ENCODE data around the gene AQP12B. TPM values are rescaled to one million over a fixed set of nuclear protein-coding genes. Genes with fewer than 3 reads are reported as not detected.

The AQP12B gene
- total and polyA plus RNA-seq, 2 experiments from 2014 or later, result not detected

DNA sequence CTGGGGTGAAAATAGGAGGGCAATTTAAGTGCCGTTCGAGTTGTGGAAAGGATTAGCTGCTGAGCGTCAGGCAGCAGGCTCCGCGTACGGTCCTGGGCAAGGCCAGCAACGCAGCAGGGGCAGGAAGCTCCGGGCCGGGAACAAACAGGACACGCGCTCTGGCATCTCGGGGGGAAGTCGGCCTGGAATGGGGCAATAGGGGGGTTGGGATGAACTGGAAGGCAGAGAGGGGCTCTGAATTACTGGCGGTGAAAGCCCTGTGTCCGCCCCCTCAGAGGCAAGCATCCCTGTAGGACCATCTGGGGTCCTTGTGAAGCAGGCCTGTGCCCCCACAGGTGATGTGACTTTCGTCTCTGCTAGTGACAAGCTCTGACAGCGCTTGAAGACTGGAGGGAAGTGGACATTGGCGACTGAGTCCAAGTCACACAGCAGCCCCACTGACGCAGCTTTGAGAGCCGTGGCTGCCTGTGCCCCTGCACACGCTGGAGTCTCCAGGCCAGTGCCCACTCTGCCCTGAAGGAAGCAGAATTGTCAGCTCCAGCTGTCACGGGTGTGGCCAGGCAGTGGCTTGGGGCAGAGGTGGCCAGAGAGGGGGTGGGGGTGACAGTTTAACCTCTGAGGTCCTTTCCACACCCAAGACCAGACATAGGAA is 35.1 kb downstream of the AQP12B start:
- H3K27me3 ChIP-seq (replicated peaks; ENCODE audit: insufficient read depth), result peaks cover 44% of the 10 kb centered on the region
- H3K9ac ChIP-seq, result no peak overlapping the region
- H3K4me1 ChIP-seq (ENCODE audit: insufficient read depth), result no peaks in the 10 kb centered on the region
- in situ Hi-C loops (cut with MboI), result no loop called here
- H3K79me2 ChIP-seq (ENCODE audit: insufficient read depth), result no peaks in the 10 kb centered on the region
- no peak overlapping the region for H3K27ac ChIP-seq
- H3K36me3 ChIP-seq (ENCODE audit: low read depth), result no peaks in the 10 kb centered on the region
- no peak overlapping the region for H2AFZ ChIP-seq
- TF ChIP-seq EZH2phosphoT487 (IDR thresholded peaks at IDR 0.05; ENCODE audit: insufficient read depth, low read depth), result no peak
- no peak for TF ChIP-seq EZH2 (IDR thresholded peaks at IDR 0.05; ENCODE audit: insufficient read depth, poor library complexity, severe bottlenecking)
- H3F3A ChIP-seq (ENCODE audit: insufficient read depth), result no peaks in the 10 kb centered on the region
- no peak for DNase-seq
- no peaks in the 10 kb centered on the region for H4K20me1 ChIP-seq (ENCODE audit: insufficient read depth)
- H3K9me3 ChIP-seq (ENCODE audit: low read depth), result no peaks in the 10 kb centered on the region
- H3K4me2 ChIP-seq (ENCODE audit: unreplicated experiment), result no peak overlapping the region
- no peak overlapping the region for H3K4me3 ChIP-seq
- H3K9me2 ChIP-seq (ENCODE audit: insufficient read depth), result no peaks in the 10 kb centered on the region
- 45 to 55% methylated on average over 22 of the region's 22 CpGs for WGBS, 2 experiments (ENCODE audit: low coverage in 1 of 2, low lambda C conversion rate in 2 of 2, missing lambda C conversion rate in 2 of 2)

DNA sequence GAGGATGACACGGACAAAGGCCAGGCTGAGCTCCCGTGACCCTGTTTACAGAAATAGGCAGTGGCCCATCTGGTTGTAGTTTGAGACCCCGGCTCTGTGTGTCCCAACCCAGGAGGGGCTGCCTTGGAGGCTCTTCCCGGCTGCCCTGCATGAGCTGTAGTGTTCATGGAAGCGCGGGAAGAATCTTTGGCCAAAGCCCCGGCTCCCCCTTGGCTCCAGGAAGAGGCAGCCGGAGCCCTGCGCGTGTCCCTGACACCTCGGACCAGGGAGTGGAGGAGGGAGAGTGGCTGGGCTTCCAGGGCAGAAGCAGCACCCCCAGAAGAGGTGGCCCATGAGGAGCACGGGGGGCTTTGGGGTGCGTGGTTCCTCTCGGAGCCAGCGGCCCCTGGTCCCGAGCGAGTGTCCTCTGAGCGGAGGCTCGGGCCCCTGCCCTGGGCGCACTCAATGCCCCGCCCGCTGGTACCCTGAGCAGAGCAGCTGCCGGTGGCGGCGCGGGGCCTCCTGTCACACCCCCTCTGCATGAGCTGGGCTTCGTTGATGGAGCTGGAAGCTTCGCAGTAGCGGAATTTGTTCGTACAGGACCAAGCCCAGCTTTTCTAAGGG is 35.7 kb downstream of the AQP12B start:
- H3K4me1 ChIP-seq (ENCODE audit: insufficient read depth), result no peaks in the 10 kb centered on the region
- no peaks in the 10 kb centered on the region for H3K9me2 ChIP-seq (ENCODE audit: insufficient read depth)
- 64 to 72% methylated on average over 28 to 30 of the region's 30 CpGs for WGBS, 2 experiments (ENCODE audit: low coverage in 1 of 2, low lambda C conversion rate in 2 of 2, missing lambda C conversion rate in 2 of 2)
- no peak for DNase-seq
- no peak overlapping the region for H2AFZ ChIP-seq
- no peaks in the 10 kb centered on the region for H3K36me3 ChIP-seq (ENCODE audit: low read depth)
- H3K27ac ChIP-seq, result no peak overlapping the region
- no peak overlapping the region for H3K4me2 ChIP-seq (ENCODE audit: unreplicated experiment)
- TF ChIP-seq EZH2phosphoT487 (IDR thresholded peaks at IDR 0.05; ENCODE audit: insufficient read depth, low read depth) (no peak), EZH2 (IDR thresholded peaks at IDR 0.05; ENCODE audit: insufficient read depth, poor library complexity, severe bottlenecking) (no peak)
- H3K4me3 ChIP-seq, result no peak overlapping the region
- H4K20me1 ChIP-seq (ENCODE audit: insufficient read depth), result no peaks in the 10 kb centered on the region
- no peaks in the 10 kb centered on the region for H3K79me2 ChIP-seq (ENCODE audit: insufficient read depth)
- peaks cover 38% of the 10 kb centered on the region for H3K27me3 ChIP-seq (replicated peaks; ENCODE audit: insufficient read depth)
- no peaks in the 10 kb centered on the region for H3K9me3 ChIP-seq (ENCODE audit: low read depth)
- in situ Hi-C loops (cut with MboI), result no loop called here
- no peak overlapping the region for H3K9ac ChIP-seq
- no peaks in the 10 kb centered on the region for H3F3A ChIP-seq (ENCODE audit: insufficient read depth)

DNA sequence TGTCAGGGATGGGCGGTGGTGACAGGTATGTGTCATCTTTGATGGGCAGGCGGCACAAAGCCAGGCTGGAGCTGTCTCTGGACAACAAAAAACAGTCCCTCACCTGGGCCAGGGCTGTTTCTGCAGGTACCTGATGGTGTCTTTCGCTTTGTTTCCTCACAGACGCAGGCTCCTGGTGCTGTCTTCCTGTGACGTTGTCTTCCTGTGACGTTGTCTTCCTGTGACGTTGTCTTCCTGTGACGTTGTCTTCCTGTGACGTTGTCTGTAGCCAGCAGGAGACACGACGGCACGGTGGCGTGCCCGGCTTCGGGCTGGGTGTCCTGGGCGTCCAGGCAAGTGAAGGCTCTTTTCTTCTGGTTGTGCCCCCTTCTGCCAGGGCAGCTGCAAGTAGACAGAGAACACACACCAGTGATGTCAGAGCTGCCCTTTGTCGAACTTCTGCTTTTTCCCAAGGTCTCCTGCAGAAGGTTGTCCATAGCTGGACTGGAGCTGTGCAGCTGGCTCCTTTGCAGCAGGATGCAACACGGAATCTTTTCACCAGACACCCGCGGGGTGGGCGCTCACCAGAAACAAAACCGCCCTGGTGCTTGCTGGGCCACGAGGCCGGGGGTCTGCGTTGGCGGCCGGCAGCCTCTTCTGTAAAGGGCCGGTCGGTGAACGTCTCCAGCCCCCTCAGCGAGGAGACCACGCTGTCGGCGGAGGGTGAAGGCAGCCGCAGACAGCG is 36.3 kb downstream of the AQP12B start:
- in situ Hi-C loops (cut with MboI), result no loop called here
- no peak overlapping the region for H3K4me2 ChIP-seq (ENCODE audit: unreplicated experiment)
- no peaks in the 10 kb centered on the region for H4K20me1 ChIP-seq (ENCODE audit: insufficient read depth)
- WGBS, 2 experiments (ENCODE audit: low coverage in 1 of 2, low lambda C conversion rate in 2 of 2, missing lambda C conversion rate in 2 of 2), result 56 to 59% methylated on average over 32 to 34 of the region's 36 CpGs
- no peak for TF ChIP-seq EZH2 (IDR thresholded peaks at IDR 0.05; ENCODE audit: insufficient read depth, poor library complexity, severe bottlenecking)
- H3K9me2 ChIP-seq (ENCODE audit: insufficient read depth), result no peaks in the 10 kb centered on the region
- no peaks in the 10 kb centered on the region for H3K79me2 ChIP-seq (ENCODE audit: insufficient read depth)
- no peak overlapping the region for H2AFZ ChIP-seq
- H3F3A ChIP-seq (ENCODE audit: insufficient read depth), result no peaks in the 10 kb centered on the region
- no peaks in the 10 kb centered on the region for H3K36me3 ChIP-seq (ENCODE audit: low read depth)
- no peak overlapping the region for H3K27ac ChIP-seq
- H3K4me1 ChIP-seq (ENCODE audit: insufficient read depth), result no peaks in the 10 kb centered on the region
- no peak overlapping the region for H3K9ac ChIP-seq
- H3K9me3 ChIP-seq (ENCODE audit: low read depth), result no peaks in the 10 kb centered on the region
- no peak overlapping the region for H3K4me3 ChIP-seq
- no peak for DNase-seq
- H3K27me3 ChIP-seq (replicated peaks; ENCODE audit: insufficient read depth), result peaks cover 32% of the 10 kb centered on the region

DNA sequence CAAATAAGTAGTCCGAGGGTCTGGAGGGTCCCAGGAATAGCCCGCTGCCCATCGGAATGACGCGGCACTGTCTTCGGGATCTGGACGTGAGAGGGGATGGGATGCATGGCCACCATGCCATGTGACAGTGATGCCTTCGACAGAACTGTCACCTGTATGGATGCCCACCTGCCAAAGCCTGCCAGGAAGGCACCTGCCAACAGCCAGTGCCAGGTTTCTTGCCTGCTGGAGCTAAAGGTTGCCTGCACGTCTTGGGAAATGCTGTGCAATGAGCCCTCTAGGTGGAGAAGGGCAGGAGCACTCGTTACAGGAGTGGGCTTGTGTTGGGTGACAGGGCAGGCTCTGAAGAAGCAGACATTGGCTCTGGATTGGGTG is 36.9 kb downstream of the AQP12B start:
- Histone ChIP-seq H3F3A (ENCODE audit: insufficient read depth) (no peaks in the 10 kb centered on the region), H3K4me3 (no peak overlapping the region), H3K27me3 (replicated peaks; ENCODE audit: insufficient read depth) (peaks cover 26% of the 10 kb centered on the region), H3K36me3 (ENCODE audit: low read depth) (no peaks in the 10 kb centered on the region), H3K79me2 (ENCODE audit: insufficient read depth) (no peaks in the 10 kb centered on the region), H3K9me3 (ENCODE audit: low read depth) (no peaks in the 10 kb centered on the region), H3K4me2 (ENCODE audit: unreplicated experiment) (no peak overlapping the region), H3K9me2 (ENCODE audit: insufficient read depth) (no peaks in the 10 kb centered on the region), H2AFZ (no peak overlapping the region), H3K9ac (no peak overlapping the region), H3K4me1 (ENCODE audit: insufficient read depth) (no peaks in the 10 kb centered on the region), H4K20me1 (ENCODE audit: insufficient read depth) (no peaks in the 10 kb centered on the region), H3K27ac (no peak overlapping the region)
- TF ChIP-seq EZH2 (IDR thresholded peaks at IDR 0.05; ENCODE audit: insufficient read depth, poor library complexity, severe bottlenecking) (no peak), EZH2phosphoT487 (IDR thresholded peaks at IDR 0.05; ENCODE audit: insufficient read depth, low read depth) (no peak)
- in situ Hi-C loops (cut with MboI), result no loop called here
- DNase-seq, result no peak
- WGBS, 2 experiments (ENCODE audit: low coverage in 1 of 2, low lambda C conversion rate in 2 of 2, missing lambda C conversion rate in 2 of 2), result 71% methylated on average over 10 of the region's 10 CpGs

Data from GM23248 (cell line).